Mesothelial cell of epicardium (in vitro differentiated cells): ENCODE measurements around the gene ADGRL2. TPM values are rescaled to one million over a fixed set of nuclear protein-coding genes. Genes with fewer than 3 reads are reported as not detected.
A peak's percentile ranks its signal among the peaks of the same experiment; 100 is the strongest.

Source experiments
- DNase-seq, 2 experiments: peaks; one replicate each; pipeline ENCODE4 v3.0.0; 2021; ENCODE audit warnings: low spot score in 2 of 2; ENCODE audit not compliant: unreplicated experiment in 2 of 2
- H3K27ac Mint-ChIP-seq: 2 replicates; pipeline ENCODE4 v1.8.0; 2021; ENCODE audit warnings: mixed read lengths
- H3K27me3 Mint-ChIP-seq: 2 replicates; pipeline ENCODE4 v1.8.0; 2021; ENCODE audit warnings: low read depth, mixed read lengths
- H3K36me3 Mint-ChIP-seq: 2 replicates; pipeline ENCODE4 v1.8.0; 2021; ENCODE audit warnings: mixed read lengths
- H3K4me1 Mint-ChIP-seq: 2 replicates; pipeline ENCODE4 v1.8.0; 2021; ENCODE audit warnings: mixed read lengths
- H3K4me3 Mint-ChIP-seq: 2 replicates; pipeline ENCODE4 v1.8.0; 2021; ENCODE audit warnings: mild to moderate bottlenecking, moderate library complexity, mixed read lengths
- H3K9me3 Mint-ChIP-seq: 2 replicates; pipeline ENCODE4 v1.8.0; 2021; ENCODE audit warnings: mixed read lengths
- total RNA-seq: library from RNA; stranded (reverse); gene quantifications from 3 replicates; pipeline ENCODE4 v1.2.1, GENCODE V29; 2021
- TF ChIP-seq, protein P1 (sequence below): fragments of 200-600 bp; sonication (generic); IDR thresholded peaks from one replicate; pipeline ENCODE4 v1.5.0; 2021; ENCODE audit warnings: antibody characterized with exemption; ENCODE audit not compliant: unreplicated experiment

The ADGRL2 gene
- total RNA-seq, 1 donor from 2014 or later = 83.4 TPM

DNA sequence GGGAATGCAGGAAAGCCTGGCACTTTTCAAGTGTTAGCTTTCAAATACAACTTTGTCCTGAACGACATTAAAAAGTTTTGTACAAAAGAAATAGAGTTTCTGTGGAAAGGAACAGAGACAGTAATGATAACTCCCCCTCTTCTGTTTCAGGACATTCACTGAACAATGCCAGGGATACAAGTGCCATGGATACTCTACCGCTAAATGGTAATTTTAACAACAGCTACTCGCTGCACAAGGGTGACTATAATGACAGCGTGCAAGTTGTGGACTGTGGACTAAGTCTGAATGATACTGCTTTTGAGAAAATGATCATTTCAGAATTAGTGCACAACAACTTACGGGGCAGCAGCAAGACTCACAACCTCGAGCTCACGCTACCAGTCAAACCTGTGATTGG is 189.5 kb downstream of the ADGRL2 start:
- Mint-ChIP-seq H3K27me3 (no peaks in the 10 kb centered on the region), H3K4me3 (no peak overlapping the region), H3K36me3 (peaks cover 27% of the 10 kb centered on the region), H3K9me3 (no peaks in the 10 kb centered on the region), H3K27ac (no peak overlapping the region), H3K4me1 (no peaks in the 10 kb centered on the region)
- DNase-seq = no peak
- TF ChIP-seq, protein P1, sequence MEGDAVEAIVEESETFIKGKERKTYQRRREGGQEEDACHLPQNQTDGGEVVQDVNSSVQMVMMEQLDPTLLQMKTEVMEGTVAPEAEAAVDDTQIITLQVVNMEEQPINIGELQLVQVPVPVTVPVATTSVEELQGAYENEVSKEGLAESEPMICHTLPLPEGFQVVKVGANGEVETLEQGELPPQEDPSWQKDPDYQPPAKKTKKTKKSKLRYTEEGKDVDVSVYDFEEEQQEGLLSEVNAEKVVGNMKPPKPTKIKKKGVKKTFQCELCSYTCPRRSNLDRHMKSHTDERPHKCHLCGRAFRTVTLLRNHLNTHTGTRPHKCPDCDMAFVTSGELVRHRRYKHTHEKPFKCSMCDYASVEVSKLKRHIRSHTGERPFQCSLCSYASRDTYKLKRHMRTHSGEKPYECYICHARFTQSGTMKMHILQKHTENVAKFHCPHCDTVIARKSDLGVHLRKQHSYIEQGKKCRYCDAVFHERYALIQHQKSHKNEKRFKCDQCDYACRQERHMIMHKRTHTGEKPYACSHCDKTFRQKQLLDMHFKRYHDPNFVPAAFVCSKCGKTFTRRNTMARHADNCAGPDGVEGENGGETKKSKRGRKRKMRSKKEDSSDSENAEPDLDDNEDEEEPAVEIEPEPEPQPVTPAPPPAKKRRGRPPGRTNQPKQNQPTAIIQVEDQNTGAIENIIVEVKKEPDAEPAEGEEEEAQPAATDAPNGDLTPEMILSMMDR = no peak

GRCh38 chr1:81998165-81998564 is 197.4 kb downstream of the ADGRL2 start:
- no peaks in the 10 kb centered on the region for H3K9me3 Mint-ChIP-seq
- no peaks in the 10 kb centered on the region for H3K27me3 Mint-ChIP-seq

GRCh38 chr1:81999364-81999763 is 198.6 kb downstream of the ADGRL2 start:
- Mint-ChIP-seq H3K27ac (no peak overlapping the region), H3K4me3 (no peak overlapping the region), H3K4me1 (peaks cover 21% of the 10 kb centered on the region), H3K36me3 (no peaks in the 10 kb centered on the region), H3K9me3 (no peaks in the 10 kb centered on the region), H3K27me3 (peaks cover 3% of the 10 kb centered on the region)
- TF ChIP-seq, protein P1 = no peak
- no peak for DNase-seq

More at GRCh38 chr1:81998165-81998564, 197.4 kb downstream of the ADGRL2 start:
- peaks cover 21% of the 10 kb centered on the region for H3K4me1 Mint-ChIP-seq
- peak overlapping the region; percentile 59 for H3K27ac Mint-ChIP-seq
- no peak for DNase-seq
- no peaks in the 10 kb centered on the region for H3K36me3 Mint-ChIP-seq
- TF ChIP-seq, protein P1 = no peak
- H3K4me3 Mint-ChIP-seq = no peak overlapping the region

- H3K27ac Mint-ChIP-seq = no peak overlapping the region
- H3K4me1 Mint-ChIP-seq = peaks cover 21% of the 10 kb centered on the region
- H3K27me3 Mint-ChIP-seq = peaks cover 3% of the 10 kb centered on the region
- H3K36me3 Mint-ChIP-seq = no peaks in the 10 kb centered on the region
- no peaks in the 10 kb centered on the region for H3K9me3 Mint-ChIP-seq
- TF ChIP-seq, protein P1 = no peak
- no peak overlapping the region for H3K4me3 Mint-ChIP-seq
- DNase-seq = no peak
These were observed 199.5 kb downstream of the ADGRL2 start for GRCh38 chr1:82000221-82000620.

DNA sequence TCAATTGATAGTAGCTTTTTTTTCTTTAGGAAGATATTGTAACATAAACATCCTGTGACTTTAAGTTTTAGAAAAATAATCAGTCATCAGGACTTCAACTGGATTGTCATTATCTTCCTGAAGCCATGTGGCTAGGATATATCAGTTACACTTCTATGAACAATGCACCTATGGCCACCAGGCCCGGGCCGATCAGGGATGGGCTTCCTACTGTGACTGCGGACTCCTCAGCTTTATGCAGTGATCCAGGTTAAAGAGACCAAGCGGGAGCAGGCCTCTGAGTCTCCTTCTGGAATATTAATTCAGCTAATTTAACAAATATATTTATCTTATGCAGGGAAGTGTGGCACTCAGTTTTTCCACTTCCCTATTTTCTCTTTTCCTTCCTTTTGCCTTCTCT is 200.6 kb downstream of the ADGRL2 start:
- TF ChIP-seq, protein P1 = no peak
- no peaks in the 10 kb centered on the region for H3K36me3 Mint-ChIP-seq
- DNase-seq = no peak
- H3K9me3 Mint-ChIP-seq = no peaks in the 10 kb centered on the region
- H3K27me3 Mint-ChIP-seq = peaks cover 3% of the 10 kb centered on the region
- H3K4me3 Mint-ChIP-seq = no peak overlapping the region
- peaks cover 21% of the 10 kb centered on the region for H3K4me1 Mint-ChIP-seq
- H3K27ac Mint-ChIP-seq = no peak overlapping the region

DNA sequence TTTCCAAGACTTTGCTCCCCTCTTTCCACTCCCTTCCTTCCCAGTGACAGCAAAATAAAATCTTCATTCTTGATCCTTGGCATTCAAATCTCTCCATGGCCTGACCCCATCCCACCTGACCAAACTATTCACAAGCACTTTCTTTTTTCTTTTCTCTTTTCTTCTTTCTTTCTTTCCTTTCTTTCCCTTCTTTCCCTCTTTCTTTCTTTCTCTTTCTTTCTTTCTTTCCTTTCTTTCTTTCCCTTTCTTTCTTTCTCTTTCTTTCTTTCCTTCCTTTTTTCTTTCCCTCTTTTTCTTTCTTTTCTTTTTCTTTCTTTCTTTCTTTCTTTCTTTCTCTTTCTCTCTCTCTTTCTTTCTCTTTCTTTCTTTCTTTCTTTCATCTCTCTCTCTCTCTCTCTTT is 207.1 kb downstream of the ADGRL2 start:
- H3K27ac Mint-ChIP-seq = no peak overlapping the region
- no peaks in the 10 kb centered on the region for H3K9me3 Mint-ChIP-seq
- H3K4me1 Mint-ChIP-seq = no peaks in the 10 kb centered on the region
- peaks cover 3% of the 10 kb centered on the region for H3K27me3 Mint-ChIP-seq
- no peak for DNase-seq
- H3K36me3 Mint-ChIP-seq = no peaks in the 10 kb centered on the region
- TF ChIP-seq, protein P1 = no peak
- H3K4me3 Mint-ChIP-seq = no peak overlapping the region
